Measurements from ENCODE around the gene SUSD2. TPM values are rescaled to one million over a fixed set of nuclear protein-coding genes. Genes with fewer than 3 reads are reported as not detected.
A peak's percentile ranks its signal among the peaks of the same experiment; 100 is the strongest.

SUSD2 gene
- total and polyA plus RNA-seq, 2 of the 4 experiments (the other 2 are of a cell fraction), result 0.18 to 1.6 TPM

DNA sequence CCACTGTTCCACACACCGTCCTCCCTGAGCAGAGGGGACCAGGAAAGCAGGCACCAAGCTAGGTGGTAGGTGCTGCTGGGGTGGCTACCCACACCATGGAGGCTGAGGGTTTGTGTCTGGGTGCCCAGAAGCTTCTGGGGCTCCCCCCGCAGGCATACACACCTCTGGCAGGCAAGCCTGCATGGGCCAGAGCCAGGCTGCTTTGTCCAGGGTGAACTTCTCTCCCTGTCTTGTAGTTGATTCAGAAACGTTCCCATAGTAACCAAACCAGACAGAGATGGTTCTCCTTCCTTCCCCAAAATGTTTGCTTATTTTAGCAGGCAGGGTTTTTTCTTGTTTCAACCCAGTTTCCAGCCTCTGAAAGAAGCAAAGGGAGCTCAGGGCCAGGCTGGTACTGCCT, 40.9 kb upstream of the SUSD2 start:
- H3K23ac ChIP-seq (ENCODE audit: low read depth, low read length), result no peak overlapping the region
- no peak overlapping the region for H2AK9ac ChIP-seq (replicated peaks; ENCODE audit: low read depth, low read length, poor library complexity)
- no peak overlapping the region for H4K5ac ChIP-seq (ENCODE audit: low read depth, low read length)
- no peak overlapping the region for H3K4me3 ChIP-seq (ENCODE audit: insufficient read depth, low read depth, low read length)
- no peak overlapping the region for H2AFZ ChIP-seq (replicated peaks; ENCODE audit: low read length, poor library complexity)
- H2BK15ac ChIP-seq (ENCODE audit: low read depth, low read length), result peak overlapping the region; percentile 20; the same call in 2 of the 3 replicates
- no peaks in the 10 kb centered on the region for H3K27me3 ChIP-seq (ENCODE audit: control insufficient read depth, insufficient read depth, low read length)
- ChIA-PET POLR2A (ENCODE audit: unreplicated experiment) (no interaction called here), CTCF (interaction anchor here (1.3 kb wide), 1 partner anchor 16 kb away, joined by 6 read pairs; no protein-coding TSS in a partner anchor)
- H3K9me1 ChIP-seq (ENCODE audit: insufficient read depth, low read length), result peaks cover 59% of the 10 kb centered on the region
- H3K27ac ChIP-seq (ENCODE audit: insufficient read depth, low read length), result no peak overlapping the region
- peak overlapping the region in 1 of 2 experiments; percentile 29; a peak in 1 of 4 replicates for H4K8ac ChIP-seq (ENCODE audit: low read depth in 2 of 2, low read length in 2 of 2)
- TF ChIP-seq MAFK (IDR thresholded peaks at IDR 0.05; ENCODE audit: low read depth, low read length), result no peak
- TF ChIP-seq, protein P1, sequence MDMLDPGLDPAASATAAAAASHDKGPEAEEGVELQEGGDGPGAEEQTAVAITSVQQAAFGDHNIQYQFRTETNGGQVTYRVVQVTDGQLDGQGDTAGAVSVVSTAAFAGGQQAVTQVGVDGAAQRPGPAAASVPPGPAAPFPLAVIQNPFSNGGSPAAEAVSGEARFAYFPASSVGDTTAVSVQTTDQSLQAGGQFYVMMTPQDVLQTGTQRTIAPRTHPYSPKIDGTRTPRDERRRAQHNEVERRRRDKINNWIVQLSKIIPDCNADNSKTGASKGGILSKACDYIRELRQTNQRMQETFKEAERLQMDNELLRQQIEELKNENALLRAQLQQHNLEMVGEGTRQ (IDR thresholded peaks at IDR 0.05; ENCODE audit: low read depth, low read length), result no peak
- TF ChIP-seq POLR2A (IDR thresholded peaks at IDR 0.05; ENCODE audit: low read depth, low read length), result no peak
- TF ChIP-seq NFE2L2 (IDR thresholded peaks at IDR 0.05; ENCODE audit: low read depth, low read length), result no peak
- TF ChIP-seq RAD21 (IDR thresholded peaks at IDR 0.05; ENCODE audit: low read length), result no peak
- no peak for TF ChIP-seq CEBPB (IDR thresholded peaks at IDR 0.05; ENCODE audit: low read depth, low read length)
- no peak for TF ChIP-seq CHD1 (IDR thresholded peaks at IDR 0.05; ENCODE audit: low read depth, low read length)
- TF ChIP-seq MXI1 (IDR thresholded peaks at IDR 0.05; ENCODE audit: borderline replicate concordance, low read depth, low read length), result no peak
- TF ChIP-seq BHLHE40 (IDR thresholded peaks at IDR 0.05; ENCODE audit: low read depth, low read length), result no peak
- TF ChIP-seq RFX5 (IDR thresholded peaks at IDR 0.05; ENCODE audit: low read depth, low read length), result no peak
- no peak for TF ChIP-seq SMC3 (IDR thresholded peaks at IDR 0.05; ENCODE audit: low read depth, low read length)
- TF ChIP-seq RCOR1 (IDR thresholded peaks at IDR 0.05; ENCODE audit: insufficient replicate concordance, low read length), result no peak
- no peak for TF ChIP-seq MAZ (IDR thresholded peaks at IDR 0.05; ENCODE audit: borderline replicate concordance, low read depth, low read length)
- peak overlapping the region; percentile 20; the same call in 1 of the 2 replicates for H4K91ac ChIP-seq (ENCODE audit: insufficient read depth, low read depth, low read length)
- no peak overlapping the region for H3K9ac ChIP-seq (ENCODE audit: low read depth, low read length)
- no peak overlapping the region for H3K4me2 ChIP-seq (ENCODE audit: low read depth, low read length)
- H4K20me1 ChIP-seq (ENCODE audit: insufficient read depth, low read length), result peaks cover 14% of the 10 kb centered on the region; the same call in 1 of the 2 replicates
- no peak overlapping the region for H2BK5ac ChIP-seq (ENCODE audit: low read depth, low read length, poor library complexity, severe bottlenecking)
- H3K56ac ChIP-seq (ENCODE audit: extremely low read depth, insufficient read depth, low read length), result no peak overlapping the region
- peaks cover 25 to 60% of the 10 kb centered on the region in 2 experiments for H3K79me1 ChIP-seq (ENCODE audit: low read depth in 1 of 2, low read length in 2 of 2)
- H3K18ac ChIP-seq (ENCODE audit: low read depth, low read length), result 0 out of 2 replicates have a peak overlapping the region, but pooled peaks have one; percentile 8
- peaks cover 34% of the 10 kb centered on the region for H3K4me1 ChIP-seq (ENCODE audit: control insufficient read depth, insufficient read depth, low read length)
- 100% methylated on average over 1 of the region's 3 CpGs; no CpG with 5 or more reads in 1 of the 2 experiments for WGBS, 2 experiments (ENCODE audit: extremely low coverage in 2 of 2, insufficient read length in 1 of 2)
- H2AK5ac ChIP-seq (ENCODE audit: low read depth, low read length), result peak overlapping the region; percentile 86; the same call in 1 of the 2 replicates
- in situ Hi-C loops (cut with MboI; ENCODE audit: low sequenced_read_pairs), result no loop called here
- H3K9me3 ChIP-seq (ENCODE audit: control insufficient read depth, insufficient read depth, low read length), result no peaks in the 10 kb centered on the region
- H3K36me3 ChIP-seq (ENCODE audit: control insufficient read depth, insufficient read depth, low read length), result peaks cover 5% of the 10 kb centered on the region
- DNase-seq (peak; percentile 40), ATAC-seq (ENCODE audit: low read depth) (0 out of 2 replicates have a peak, but pooled peaks have one; percentile 19)
- 0 out of 2 replicates have a peak overlapping the region, but pooled peaks have one; percentile 40 for H3K14ac ChIP-seq (replicated peaks; ENCODE audit: low read depth, low read length)
- peak overlapping the region; percentile 33 for H2BK20ac ChIP-seq (ENCODE audit: low read depth, low read length)
- peak overlapping the region; percentile 55 for H3K4ac ChIP-seq (ENCODE audit: low read depth, low read length)
- intact Hi-C loops (cut with micrococcal nuclease), result no loop called here
- peak overlapping the region; percentile 28; the same call in 1 of the 2 replicates for H2BK120ac ChIP-seq (ENCODE audit: low read depth, low read length)
- BruUV-seq (replicated peaks), result no TSS peak
- dilution Hi-C loops (cut with HindIII; ENCODE audit: low sequenced_read_pairs, unreplicated experiment), result no loop called here

All from IMR-90 (cell line).